Measurements from ENCODE around the gene BACH2.

The BACH2 gene

GRCh38 chr6:90126181-90126580 is 170.5 kb downstream of the BACH2 start:
- H2BK12ac ChIP-seq (ENCODE audit: low read length in 2 of 2): no peak overlapping the region
- H3K27me3 ChIP-seq (ENCODE audit: control insufficient read depth in 1 of 2, insufficient read depth in 1 of 2, low read length in 2 of 2): peaks cover 6 to 10% of the 10 kb centered on the region in 2 experiments
- H2BK120ac ChIP-seq (ENCODE audit: low read depth, low read length): no peak overlapping the region
- no peak overlapping the region for H3K4me2 ChIP-seq (ENCODE audit: low read length, poor library complexity, severe bottlenecking)
- no peaks in the 10 kb centered on the region for H3K79me1 ChIP-seq (replicated peaks; ENCODE audit: low read length, poor library complexity, severe bottlenecking)
- no peak overlapping the region for H2BK5ac ChIP-seq (ENCODE audit: low read depth, low read length, poor library complexity, severe bottlenecking)
- H2AK5ac ChIP-seq (ENCODE audit: low read length, severe bottlenecking): no peak overlapping the region
- H3K14ac ChIP-seq (ENCODE audit: low read length in 2 of 2): no peak overlapping the region
- H3K36me3 ChIP-seq (ENCODE audit: control insufficient read depth in 1 of 2, insufficient read depth in 2 of 2, low read depth in 1 of 2, low read length in 2 of 2): no peaks in the 10 kb centered on the region
- H2AFZ ChIP-seq (ENCODE audit: low read depth, low read length): no peak overlapping the region
- no peak overlapping the region for H3K9ac ChIP-seq (ENCODE audit: low read length)
- no peaks in the 10 kb centered on the region for H3K4me1 ChIP-seq (ENCODE audit: control insufficient read depth, insufficient read depth, low read depth, low read length)
- no peak overlapping the region for H3K27ac ChIP-seq (ENCODE audit: low read length, poor library complexity, severe bottlenecking)
- no peak overlapping the region for H3K18ac ChIP-seq (ENCODE audit: low read depth in 1 of 2, low read length in 2 of 2)
- no peak overlapping the region for H2BK15ac ChIP-seq (ENCODE audit: low read depth, poor library complexity, severe bottlenecking)
- no peak overlapping the region for H3K4me3 ChIP-seq (ENCODE audit: insufficient read depth in 1 of 2, low read depth in 1 of 2, low read length in 2 of 2)
- no peak overlapping the region for H4K91ac ChIP-seq (ENCODE audit: low read length)
- DNase-seq: no peak
- no peaks in the 10 kb centered on the region for H3K9me3 ChIP-seq (ENCODE audit: control insufficient read depth, low read length)
- 87% methylated on average over 5 of the region's 5 CpGs for WGBS
- H4K8ac ChIP-seq (ENCODE audit: low read length): no peak overlapping the region
- H3K23ac ChIP-seq (ENCODE audit: low read length in 2 of 2): no peak overlapping the region
- H3K4ac ChIP-seq (ENCODE audit: low read depth in 1 of 2, low read length in 2 of 2): no peak overlapping the region

DNA sequence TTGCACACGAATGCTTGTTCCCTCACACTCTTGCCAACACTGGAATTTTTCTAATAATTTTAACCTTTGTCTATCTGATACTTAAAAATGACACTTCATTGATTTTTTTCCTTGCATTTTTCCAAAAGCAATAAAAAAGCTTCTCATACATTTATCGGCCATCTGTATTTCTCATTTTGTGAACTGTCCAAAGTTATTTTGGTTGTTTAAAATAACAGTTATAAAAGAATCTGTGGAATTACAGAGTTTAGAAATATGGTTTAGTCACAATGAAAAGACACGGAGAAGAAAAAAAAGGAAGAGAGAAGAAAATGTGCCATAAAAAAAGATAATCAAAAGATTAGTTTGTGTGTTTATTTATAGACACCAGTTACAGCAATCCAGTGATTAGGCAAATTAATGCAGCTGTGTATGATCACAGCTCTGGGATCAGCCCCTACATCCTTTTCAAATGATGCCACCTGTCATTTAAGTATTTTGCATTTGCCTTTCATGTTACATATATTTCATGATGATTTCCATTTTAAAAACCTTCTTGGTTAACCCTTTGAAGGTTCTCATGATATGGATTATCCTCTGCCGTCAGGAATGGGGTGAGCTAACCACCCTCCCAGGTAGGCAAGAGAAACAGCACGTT is 171.7 kb downstream of the BACH2 start:
- 79% methylated on average over 4 of the region's 5 CpGs for WGBS
- H3K4ac ChIP-seq (ENCODE audit: low read depth in 1 of 2, low read length in 2 of 2): no peak overlapping the region

DNA sequence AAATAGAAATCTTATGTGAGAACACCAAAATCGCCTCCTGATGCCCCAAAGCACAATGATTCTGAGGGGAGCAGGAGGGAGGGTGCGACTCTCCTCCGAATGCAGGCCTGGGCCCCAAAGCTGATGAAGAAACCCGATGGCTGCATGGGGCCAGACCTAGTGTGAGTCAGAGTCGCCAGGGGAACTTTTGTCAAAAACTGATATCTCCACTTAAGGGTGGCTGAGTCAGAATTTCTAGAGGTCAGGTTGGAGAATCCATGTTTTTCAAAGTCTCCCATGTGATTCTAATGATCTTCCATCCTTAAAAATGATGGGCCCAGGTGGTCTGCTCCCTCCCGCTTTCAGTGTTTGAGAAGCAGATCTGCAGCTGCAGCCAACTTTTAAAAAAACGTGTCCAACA is 172.8 kb downstream of the BACH2 start:
- H3K4ac ChIP-seq (ENCODE audit: low read depth in 1 of 2, low read length in 2 of 2): no peak overlapping the region
- no peaks in the 10 kb centered on the region for H3K4me1 ChIP-seq (ENCODE audit: control insufficient read depth, insufficient read depth, low read depth, low read length)
- H3K23ac ChIP-seq (ENCODE audit: low read length in 2 of 2): no peak overlapping the region
- H2BK120ac ChIP-seq (ENCODE audit: low read depth, low read length): no peak overlapping the region
- H3K9ac ChIP-seq (ENCODE audit: low read length): no peak overlapping the region
- H2BK12ac ChIP-seq (ENCODE audit: low read length in 2 of 2): no peak overlapping the region
- no peaks in the 10 kb centered on the region for H3K9me3 ChIP-seq (ENCODE audit: control insufficient read depth, low read length)
- no peak overlapping the region for H2AK5ac ChIP-seq (ENCODE audit: low read length, severe bottlenecking)
- no peak overlapping the region for H4K8ac ChIP-seq (ENCODE audit: low read length)
- no peak overlapping the region for H4K91ac ChIP-seq (ENCODE audit: low read length)
- H2BK15ac ChIP-seq (ENCODE audit: low read depth, poor library complexity, severe bottlenecking): no peak overlapping the region
- peak; percentile 50 for DNase-seq
- H3K79me1 ChIP-seq (replicated peaks; ENCODE audit: low read length, poor library complexity, severe bottlenecking): no peaks in the 10 kb centered on the region
- H3K27ac ChIP-seq (ENCODE audit: low read length, poor library complexity, severe bottlenecking): no peak overlapping the region
- no peak overlapping the region for H3K4me2 ChIP-seq (ENCODE audit: low read length, poor library complexity, severe bottlenecking)
- H3K36me3 ChIP-seq (ENCODE audit: control insufficient read depth in 1 of 2, insufficient read depth in 2 of 2, low read depth in 1 of 2, low read length in 2 of 2): no peaks in the 10 kb centered on the region
- H3K14ac ChIP-seq (ENCODE audit: low read length in 2 of 2): no peak overlapping the region
- H3K27me3 ChIP-seq (ENCODE audit: control insufficient read depth in 1 of 2, insufficient read depth in 1 of 2, low read length in 2 of 2): peaks cover 6 to 10% of the 10 kb centered on the region in 2 experiments
- no peak overlapping the region for H3K4me3 ChIP-seq (ENCODE audit: insufficient read depth in 1 of 2, low read depth in 1 of 2, low read length in 2 of 2)
- 58% methylated on average over 6 of the region's 7 CpGs for WGBS
- no peak overlapping the region for H2AFZ ChIP-seq (ENCODE audit: low read depth, low read length)
- H2BK5ac ChIP-seq (ENCODE audit: low read depth, low read length, poor library complexity, severe bottlenecking): no peak overlapping the region
- no peak overlapping the region for H3K18ac ChIP-seq (ENCODE audit: low read depth in 1 of 2, low read length in 2 of 2)

More for the DNA sequence above, 171.7 kb downstream of the BACH2 start:
- Histone ChIP-seq H3K4me1 (ENCODE audit: control insufficient read depth, insufficient read depth, low read depth, low read length) (no peaks in the 10 kb centered on the region), H2BK120ac (ENCODE audit: low read depth, low read length) (no peak overlapping the region), H2BK12ac (ENCODE audit: low read length in 2 of 2) (no peak overlapping the region), H2BK5ac (ENCODE audit: low read depth, low read length, poor library complexity, severe bottlenecking) (no peak overlapping the region), H3K79me1 (replicated peaks; ENCODE audit: low read length, poor library complexity, severe bottlenecking) (no peaks in the 10 kb centered on the region), H3K23ac (ENCODE audit: low read length in 2 of 2) (no peak overlapping the region), H4K8ac (ENCODE audit: low read length) (no peak overlapping the region), H3K18ac (ENCODE audit: low read depth in 1 of 2, low read length in 2 of 2) (no peak overlapping the region), H3K14ac (ENCODE audit: low read length in 2 of 2) (no peak overlapping the region), H3K27me3 (ENCODE audit: control insufficient read depth in 1 of 2, insufficient read depth in 1 of 2, low read length in 2 of 2) (peaks cover 6 to 10% of the 10 kb centered on the region in 2 experiments), H2AFZ (ENCODE audit: low read depth, low read length) (no peak overlapping the region), H2AK5ac (ENCODE audit: low read length, severe bottlenecking) (no peak overlapping the region), H3K27ac (ENCODE audit: low read length, poor library complexity, severe bottlenecking) (no peak overlapping the region), H3K9me3 (ENCODE audit: control insufficient read depth, low read length) (no peaks in the 10 kb centered on the region), H3K4me2 (ENCODE audit: low read length, poor library complexity, severe bottlenecking) (no peak overlapping the region), H2BK15ac (ENCODE audit: low read depth, poor library complexity, severe bottlenecking) (no peak overlapping the region), H3K36me3 (ENCODE audit: control insufficient read depth in 1 of 2, insufficient read depth in 2 of 2, low read depth in 1 of 2, low read length in 2 of 2) (no peaks in the 10 kb centered on the region), H3K9ac (ENCODE audit: low read length) (no peak overlapping the region), H4K91ac (ENCODE audit: low read length) (no peak overlapping the region), H3K4me3 (ENCODE audit: insufficient read depth in 1 of 2, low read depth in 1 of 2, low read length in 2 of 2) (no peak overlapping the region)
- DNase-seq: no peak

GRCh38 chr6:90121982-90122381 is 174.7 kb downstream of the BACH2 start:
- no peak overlapping the region for H3K4me2 ChIP-seq (ENCODE audit: low read length, poor library complexity, severe bottlenecking)
- no peaks in the 10 kb centered on the region for H3K79me1 ChIP-seq (replicated peaks; ENCODE audit: low read length, poor library complexity, severe bottlenecking)
- H2BK12ac ChIP-seq (ENCODE audit: low read length in 2 of 2): no peak overlapping the region
- H4K91ac ChIP-seq (ENCODE audit: low read length): no peak overlapping the region
- H2BK5ac ChIP-seq (ENCODE audit: low read depth, low read length, poor library complexity, severe bottlenecking): no peak overlapping the region
- no peak overlapping the region for H3K14ac ChIP-seq (ENCODE audit: low read length in 2 of 2)
- no peak overlapping the region for H2BK120ac ChIP-seq (ENCODE audit: low read depth, low read length)
- no peak overlapping the region for H4K8ac ChIP-seq (ENCODE audit: low read length)
- no peak overlapping the region for H3K23ac ChIP-seq (ENCODE audit: low read length in 2 of 2)
- H3K9me3 ChIP-seq (ENCODE audit: control insufficient read depth, low read length): no peaks in the 10 kb centered on the region
- H3K27ac ChIP-seq (ENCODE audit: low read length, poor library complexity, severe bottlenecking): no peak overlapping the region
- H3K9ac ChIP-seq (ENCODE audit: low read length): no peak overlapping the region
- no peak overlapping the region for H2BK15ac ChIP-seq (ENCODE audit: low read depth, poor library complexity, severe bottlenecking)
- 64% methylated on average over 4 of the region's 4 CpGs for WGBS
- no peak for DNase-seq
- H3K27me3 ChIP-seq (ENCODE audit: control insufficient read depth in 1 of 2, insufficient read depth in 1 of 2, low read length in 2 of 2): peaks cover 6 to 10% of the 10 kb centered on the region in 2 experiments
- H2AFZ ChIP-seq (ENCODE audit: low read depth, low read length): no peak overlapping the region
- no peak overlapping the region for H2AK5ac ChIP-seq (ENCODE audit: low read length, severe bottlenecking)
- H3K36me3 ChIP-seq (ENCODE audit: control insufficient read depth in 1 of 2, insufficient read depth in 2 of 2, low read depth in 1 of 2, low read length in 2 of 2): no peaks in the 10 kb centered on the region
- H3K4me1 ChIP-seq (ENCODE audit: control insufficient read depth, insufficient read depth, low read depth, low read length): no peaks in the 10 kb centered on the region
- no peak overlapping the region for H3K4ac ChIP-seq (ENCODE audit: low read depth in 1 of 2, low read length in 2 of 2)
- no peak overlapping the region for H3K4me3 ChIP-seq (ENCODE audit: insufficient read depth in 1 of 2, low read depth in 1 of 2, low read length in 2 of 2)
- peak overlapping the region in 1 of 2 experiments; percentile 21 for H3K18ac ChIP-seq (ENCODE audit: low read depth in 1 of 2, low read length in 2 of 2)
